ENCODE measurements around the gene MRPL46.

DNA sequence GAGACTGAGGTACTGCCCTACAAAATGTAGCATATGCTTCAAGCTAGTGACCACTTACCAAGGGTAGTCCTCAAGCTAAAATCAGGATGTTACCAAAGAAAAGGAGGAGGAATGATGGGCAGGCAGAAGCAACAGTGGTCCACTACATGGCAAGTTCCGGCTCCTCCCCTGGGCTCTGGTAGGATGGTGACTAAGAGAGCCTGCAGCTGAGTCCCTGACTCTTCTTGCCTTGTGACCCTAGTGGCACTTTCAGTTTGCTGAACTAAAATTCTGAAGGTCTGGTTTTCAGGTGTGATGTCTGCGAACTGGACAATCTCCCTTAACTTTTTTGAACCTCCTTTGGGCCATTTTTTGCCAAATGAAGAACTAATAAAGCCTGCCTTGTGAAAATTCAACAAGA lies 40.9 kb downstream of the MRPL46 start:
- TF ChIP-seq, protein P1, sequence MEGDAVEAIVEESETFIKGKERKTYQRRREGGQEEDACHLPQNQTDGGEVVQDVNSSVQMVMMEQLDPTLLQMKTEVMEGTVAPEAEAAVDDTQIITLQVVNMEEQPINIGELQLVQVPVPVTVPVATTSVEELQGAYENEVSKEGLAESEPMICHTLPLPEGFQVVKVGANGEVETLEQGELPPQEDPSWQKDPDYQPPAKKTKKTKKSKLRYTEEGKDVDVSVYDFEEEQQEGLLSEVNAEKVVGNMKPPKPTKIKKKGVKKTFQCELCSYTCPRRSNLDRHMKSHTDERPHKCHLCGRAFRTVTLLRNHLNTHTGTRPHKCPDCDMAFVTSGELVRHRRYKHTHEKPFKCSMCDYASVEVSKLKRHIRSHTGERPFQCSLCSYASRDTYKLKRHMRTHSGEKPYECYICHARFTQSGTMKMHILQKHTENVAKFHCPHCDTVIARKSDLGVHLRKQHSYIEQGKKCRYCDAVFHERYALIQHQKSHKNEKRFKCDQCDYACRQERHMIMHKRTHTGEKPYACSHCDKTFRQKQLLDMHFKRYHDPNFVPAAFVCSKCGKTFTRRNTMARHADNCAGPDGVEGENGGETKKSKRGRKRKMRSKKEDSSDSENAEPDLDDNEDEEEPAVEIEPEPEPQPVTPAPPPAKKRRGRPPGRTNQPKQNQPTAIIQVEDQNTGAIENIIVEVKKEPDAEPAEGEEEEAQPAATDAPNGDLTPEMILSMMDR (IDR thresholded peaks at IDR 0.05; ENCODE audit: low read depth, low read length): no peak
- TF ChIP-seq EZH2phosphoT487 (IDR thresholded peaks at IDR 0.05; ENCODE audit: low read depth): no peak
